Measurements from ENCODE around the gene ADAMTS17.
"Not testable (repeated sequence)": the region's sequence is repeated elsewhere in the genome, so short reads cannot be mapped to it uniquely, and the experiment has no call there.

Gene ADAMTS17

DNA sequence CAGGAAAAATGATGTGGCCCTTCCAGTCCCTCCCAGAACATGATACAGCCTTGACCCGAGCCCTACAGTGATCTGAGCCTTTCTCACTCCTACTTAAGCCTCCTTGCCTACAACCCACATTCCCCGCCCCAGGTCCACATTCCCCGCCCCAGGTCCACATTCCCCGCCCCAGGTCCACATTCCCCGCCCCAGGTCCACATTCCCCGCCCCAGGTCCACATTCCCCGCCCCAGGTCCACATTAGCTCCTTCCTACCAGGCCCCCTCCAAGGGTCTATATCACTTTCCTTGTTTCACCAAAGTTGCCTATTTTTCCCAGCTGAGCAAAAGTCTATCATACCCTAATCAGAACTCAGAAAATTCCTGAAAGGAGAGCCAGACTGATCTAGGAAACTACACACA, 2.3 kb downstream of the ADAMTS17 start:
- not testable (repeated sequence) for DNase-seq (ENCODE audit: low read depth in 2 of 2)

- DNase-seq (ENCODE audit: low read depth in 2 of 2), result peak in 1 of 2 donors; percentile 33
Observed at GRCh38 chr15:100338971-100339444, 2.8 kb downstream of the ADAMTS17 start.

- no peak for DNase-seq (ENCODE audit: low read depth in 2 of 2)
Observed at GRCh38 chr15:100338247-100338646, 3.5 kb downstream of the ADAMTS17 start.

DNA sequence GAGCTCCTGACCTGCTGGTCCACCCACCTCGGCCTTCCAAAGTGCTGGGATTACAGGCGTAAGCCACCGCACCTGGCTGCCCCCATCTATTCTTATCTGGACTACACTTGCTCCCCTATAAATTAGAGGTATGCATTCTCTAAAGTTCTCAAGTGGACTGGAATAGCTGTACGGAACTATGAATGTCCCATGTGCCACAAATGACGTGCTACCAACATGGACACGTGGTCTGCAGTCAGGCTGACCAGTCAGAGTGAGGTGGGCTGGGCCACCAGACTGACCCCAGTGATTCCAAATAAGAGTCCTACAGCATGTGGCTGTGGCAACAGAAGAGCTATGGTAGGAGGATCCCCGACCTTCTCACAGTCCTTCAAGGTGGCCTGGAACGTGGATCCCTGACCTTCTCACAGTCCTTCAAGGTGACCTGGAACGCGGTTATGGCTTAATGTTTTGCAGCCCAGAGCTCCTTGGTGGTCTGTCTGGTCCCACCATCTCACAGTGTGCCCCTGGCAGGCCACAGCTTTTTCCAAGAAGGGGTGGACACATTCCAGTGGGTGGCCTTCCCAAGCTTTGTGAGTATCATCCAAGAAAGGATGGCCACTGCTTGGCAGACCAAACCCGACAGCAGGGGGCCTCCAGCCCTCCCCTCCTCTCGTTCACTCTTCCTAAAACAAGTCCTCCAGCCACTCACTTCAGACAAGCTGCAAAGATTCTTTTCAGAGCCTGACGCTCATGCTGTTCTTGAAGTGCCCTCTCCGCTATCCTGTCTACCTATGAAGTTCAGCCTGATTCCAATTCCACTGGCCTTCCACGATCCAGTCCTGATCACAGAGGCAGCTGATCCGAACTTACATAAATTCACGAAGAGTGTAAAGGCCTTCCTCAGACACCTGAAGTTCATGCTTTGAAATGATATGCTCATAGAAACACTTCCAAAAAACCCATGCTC, 4.4 kb downstream of the ADAMTS17 start:
- no peak for DNase-seq (ENCODE audit: low read depth in 2 of 2)

DNA sequence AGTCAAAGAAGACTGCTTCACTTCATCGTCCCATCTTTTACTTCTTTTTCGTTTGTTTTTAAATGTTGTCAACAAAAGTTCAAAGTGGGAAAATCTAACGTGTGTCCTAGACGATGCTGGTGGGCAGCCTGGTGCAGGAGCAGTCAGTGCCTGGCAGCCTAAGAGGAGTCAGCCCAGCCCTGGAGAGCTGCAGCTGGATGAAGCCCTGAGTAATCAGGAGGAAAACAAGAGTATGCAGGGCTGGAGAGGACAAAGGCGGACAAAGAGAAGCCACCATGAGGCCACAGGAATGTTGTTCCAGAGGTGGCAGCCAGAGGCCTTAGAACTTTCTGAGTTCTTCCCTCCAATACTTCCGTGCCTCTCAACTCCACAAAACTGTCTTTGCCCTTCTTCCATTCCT, 5.7 kb downstream of the ADAMTS17 start:
- no peak for DNase-seq (ENCODE audit: low read depth in 2 of 2)

- DNase-seq (ENCODE audit: low read depth in 2 of 2), result no peak
Observed at GRCh38 chr15:100335335-100335999, 6.3 kb downstream of the ADAMTS17 start.

DNA sequence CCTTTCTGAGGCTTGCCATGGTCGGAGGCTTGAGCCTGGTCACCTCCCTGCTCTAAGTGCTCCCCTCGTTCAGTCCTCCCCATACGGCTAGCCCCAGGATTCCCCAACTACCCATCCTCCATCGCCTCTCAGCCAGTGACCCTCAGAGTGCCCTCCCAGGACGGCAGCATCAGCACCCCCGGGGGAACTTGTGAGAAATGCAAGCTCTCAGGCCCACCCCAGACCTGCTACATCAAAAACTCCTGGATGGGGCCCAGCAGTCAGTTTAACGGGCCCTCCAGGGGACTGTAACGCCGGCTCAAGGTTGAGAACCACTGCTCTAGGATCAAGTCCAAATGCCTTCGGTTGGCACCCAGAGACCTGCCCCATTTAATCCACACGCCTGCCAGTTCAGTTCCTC, 6.9 kb downstream of the ADAMTS17 start:
- no peak for DNase-seq (ENCODE audit: low read depth in 2 of 2)

DNA sequence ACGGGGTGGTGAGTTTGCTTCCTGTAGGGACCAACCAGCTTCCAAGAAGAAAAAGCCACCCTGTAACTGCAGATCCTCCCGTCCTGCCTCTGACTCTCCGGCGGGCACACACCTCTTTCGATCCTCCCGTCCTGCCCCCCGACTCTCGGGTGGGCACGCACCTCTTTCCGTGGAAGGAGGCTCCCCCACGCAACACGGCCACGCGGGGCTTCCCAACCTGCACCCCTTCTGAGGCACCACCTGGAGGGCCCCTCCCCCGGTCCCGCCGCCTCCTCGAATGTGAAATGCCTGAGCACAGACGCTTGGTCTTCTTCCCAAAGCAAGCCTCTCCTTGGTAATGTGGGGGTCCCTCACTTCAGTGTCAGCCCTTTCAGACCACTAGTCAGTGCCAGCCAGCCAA, 7.3 kb downstream of the ADAMTS17 start:
- no peak for DNase-seq (ENCODE audit: low read depth in 2 of 2)

- no peak for DNase-seq (ENCODE audit: low read depth in 2 of 2)
Observed at GRCh38 chr15:100334015-100334414, 7.8 kb downstream of the ADAMTS17 start.

DNA sequence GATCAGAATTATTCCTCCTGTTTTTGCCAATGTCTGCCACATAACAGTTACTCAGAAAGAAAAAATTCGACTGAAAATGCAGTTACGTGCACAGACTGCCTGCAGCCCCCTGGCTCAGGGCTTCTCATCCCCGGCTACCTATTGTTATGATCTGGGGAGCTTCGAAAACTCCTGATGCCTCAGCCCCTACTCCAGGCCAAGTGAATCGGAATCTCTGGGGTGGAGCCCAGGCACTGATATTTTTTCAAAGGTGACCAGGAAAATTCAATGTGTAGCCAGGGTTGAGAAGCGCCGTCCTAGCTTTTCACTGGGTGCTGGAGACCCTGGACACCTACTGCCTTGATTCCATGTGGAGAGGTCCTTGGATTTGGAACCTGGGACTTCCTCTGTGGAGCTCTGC, 8.5 kb downstream of the ADAMTS17 start:
- no peak for DNase-seq (ENCODE audit: low read depth in 2 of 2)

DNA sequence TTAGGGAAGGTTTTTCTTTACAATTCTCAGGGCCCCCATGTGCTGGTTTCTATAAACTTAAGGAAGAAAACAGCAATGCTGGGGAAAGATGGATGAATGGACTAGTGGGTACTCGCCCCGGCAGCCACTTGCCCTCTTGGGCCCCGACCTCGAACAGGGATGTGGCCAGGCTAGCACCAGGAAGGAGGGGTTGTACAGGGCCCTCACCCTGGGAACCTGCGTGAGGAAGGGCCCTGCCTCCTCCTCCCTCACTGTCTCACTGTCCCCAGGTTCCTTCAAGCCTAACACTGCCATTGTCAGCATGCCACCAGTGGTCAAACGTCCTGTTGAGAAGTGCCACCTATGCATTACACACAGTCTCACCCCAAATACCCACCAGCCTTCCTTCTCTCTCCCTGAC, 9.1 kb downstream of the ADAMTS17 start:
- no peak for DNase-seq (ENCODE audit: low read depth in 2 of 2)

DNA sequence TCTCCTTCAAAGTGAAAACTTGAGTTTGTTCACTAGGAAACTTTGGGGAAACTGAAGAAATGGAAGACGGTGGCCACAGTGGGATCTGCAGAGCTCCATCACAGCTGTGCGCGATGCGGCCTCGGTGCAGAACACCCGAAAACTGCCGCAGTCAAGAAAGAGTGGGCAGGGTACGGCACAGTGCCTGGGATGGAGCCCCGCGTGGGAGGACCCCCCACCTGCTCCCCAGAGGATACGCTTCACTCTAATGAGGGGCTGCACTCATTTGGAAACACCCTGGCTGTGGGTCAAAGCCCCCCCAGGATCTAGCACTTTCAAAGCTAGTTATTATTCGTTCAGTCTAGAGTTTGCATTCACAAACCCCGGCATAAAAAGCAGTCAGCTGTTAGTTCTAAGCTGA, 9.5 kb downstream of the ADAMTS17 start:
- DNase-seq (ENCODE audit: low read depth in 2 of 2), result no peak

GRCh38 chr15:100330629-100331215, 11.1 kb downstream of the ADAMTS17 start:
- DNase-seq (ENCODE audit: low read depth in 2 of 2), result no peak

DNA sequence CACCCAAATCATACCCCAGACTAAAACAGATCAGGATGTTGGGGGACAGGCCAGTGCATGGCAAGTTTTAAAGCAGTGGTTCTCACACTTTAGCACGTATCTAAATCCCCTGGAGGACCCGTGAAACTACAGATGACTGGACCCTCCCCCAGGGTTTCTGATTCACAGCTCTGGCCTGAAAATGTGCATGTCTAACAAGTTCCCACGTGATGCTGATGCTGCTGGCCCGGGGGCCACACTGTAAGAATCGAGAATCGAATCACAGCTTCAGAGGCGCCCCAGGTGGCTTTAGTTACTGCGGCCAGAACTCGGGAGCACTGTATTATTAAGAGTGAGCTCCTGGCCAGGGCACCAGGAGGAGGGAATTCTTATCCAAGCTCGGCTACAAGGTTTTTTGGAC, 11.6 kb downstream of the ADAMTS17 start:
- DNase-seq (ENCODE audit: low read depth in 2 of 2), result no peak

- DNase-seq (ENCODE audit: low read depth in 2 of 2), result no peak
Observed at GRCh38 chr15:100328796-100329195, 13.0 kb downstream of the ADAMTS17 start.

DNA sequence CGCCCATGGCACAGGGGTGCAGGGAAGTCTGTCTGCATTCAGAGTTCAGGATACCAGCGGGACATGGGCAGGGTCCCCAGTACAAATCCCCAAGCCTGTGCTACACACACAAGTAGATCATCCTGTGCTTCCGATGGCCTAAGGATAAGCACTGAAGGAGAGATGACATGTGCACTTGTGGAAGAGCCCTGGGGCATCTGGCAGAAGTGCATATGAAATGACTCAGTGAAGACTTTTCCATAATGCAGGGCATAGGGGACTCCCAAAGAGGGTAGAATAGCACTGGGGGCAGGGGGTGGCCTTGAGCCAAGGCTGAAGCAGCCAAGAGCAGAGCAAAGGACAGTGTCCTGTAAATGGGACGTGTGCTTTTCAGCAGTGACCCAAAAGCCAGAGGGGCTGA, 22.9 kb downstream of the ADAMTS17 start:
- DNase-seq (ENCODE audit: low read depth in 2 of 2), result no peak

DNA sequence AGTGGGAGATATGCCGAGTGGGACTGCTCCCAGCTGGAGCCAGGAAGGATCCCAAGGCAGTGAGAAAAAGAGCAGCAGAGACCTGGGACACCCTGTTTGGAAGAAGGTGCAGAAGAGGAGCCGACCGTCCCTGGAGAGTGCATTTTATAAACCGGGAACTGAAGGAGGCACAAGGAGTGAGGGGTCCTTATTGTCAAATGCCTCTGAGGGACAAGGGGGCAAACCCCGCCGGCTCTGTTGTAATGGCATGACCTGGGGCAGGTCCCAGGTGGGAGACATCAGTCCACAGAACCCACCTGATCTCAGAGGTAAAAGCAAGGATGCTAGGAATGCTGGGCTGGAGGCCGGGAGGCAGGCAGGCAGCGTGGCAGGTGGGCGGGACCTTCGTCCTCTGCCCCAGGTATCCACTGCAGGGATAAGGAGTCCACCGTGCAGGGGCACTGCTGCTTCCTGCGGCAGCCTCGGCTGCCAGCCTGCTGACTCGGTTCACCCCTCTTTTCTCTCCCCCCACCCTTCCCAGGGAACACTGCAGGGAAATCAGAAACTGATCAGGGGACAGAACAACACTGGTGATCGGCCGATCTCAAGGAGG, 26.9 kb downstream of the ADAMTS17 start:
- DNase-seq (ENCODE audit: low read depth in 2 of 2), result no peak

GRCh38 chr15:100311833-100312476, 29.8 kb downstream of the ADAMTS17 start:
- DNase-seq (ENCODE audit: low read depth in 2 of 2), result no peak

GRCh38 chr15:100311154-100311625, 30.6 kb downstream of the ADAMTS17 start:
- DNase-seq (ENCODE audit: low read depth in 2 of 2), result no peak

DNA sequence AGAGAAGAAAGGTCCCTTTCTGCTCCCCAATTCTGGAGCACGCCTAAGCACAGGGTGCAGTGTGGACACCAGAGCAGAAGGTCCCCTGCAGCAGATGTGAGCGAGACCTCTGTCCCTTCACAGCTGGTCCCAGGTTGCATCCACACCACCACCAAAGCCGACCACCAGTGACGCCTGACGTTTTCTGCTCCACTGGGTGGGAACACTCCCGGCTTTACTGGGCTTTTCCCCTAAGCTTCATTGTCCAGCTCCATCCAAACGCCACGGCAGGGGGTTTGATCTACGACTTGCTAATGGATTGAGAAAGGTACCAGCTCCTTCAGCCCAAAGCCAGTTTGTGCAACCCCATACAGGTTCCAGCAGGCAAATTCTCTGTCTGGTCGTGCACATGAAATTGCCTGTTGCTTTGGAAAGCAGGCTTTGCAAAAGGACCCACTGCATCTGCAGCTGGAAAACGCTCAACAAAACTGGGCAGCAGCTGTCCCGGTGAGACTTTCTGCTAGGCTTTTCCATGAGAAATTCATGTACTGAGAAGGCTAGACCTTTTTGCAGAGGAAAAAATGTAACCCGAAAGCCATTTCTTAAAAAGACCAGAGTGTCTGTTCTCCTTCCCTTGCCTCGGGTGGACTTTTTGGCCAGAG, 31.1 kb downstream of the ADAMTS17 start:
- DNase-seq (ENCODE audit: low read depth in 2 of 2), result no peak

DNA sequence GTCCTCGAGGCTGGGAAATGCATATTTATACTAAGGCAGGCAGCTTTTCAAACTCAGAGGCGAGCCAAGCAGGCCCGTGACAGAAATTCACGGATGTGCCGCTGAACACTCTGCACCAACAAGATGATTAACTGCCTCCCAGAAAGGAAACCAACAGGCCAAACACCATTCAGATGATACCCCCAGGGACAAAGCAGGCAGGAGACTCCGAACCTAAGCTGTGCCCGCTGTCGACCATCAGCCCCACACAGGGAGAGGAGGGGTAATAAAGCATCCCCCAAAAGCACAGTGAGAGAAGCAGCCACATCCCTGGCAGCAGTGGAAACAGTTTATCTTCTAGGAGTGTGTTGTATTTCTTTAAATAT, 31.8 kb downstream of the ADAMTS17 start:
- no peak for DNase-seq (ENCODE audit: low read depth in 2 of 2)

Data from stimulated activated CD8-positive, alpha-beta memory T cell treated with anti-CD3 and anti-CD28 coated beads, Interleukin-7, amount 100 ng/mL, for 1 hour (primary cell).